Osteocyte (in vitro differentiated cells): ENCODE measurements around the gene NR5A1. TPM values are rescaled to one million over a fixed set of nuclear protein-coding genes. Genes with fewer than 3 reads are reported as not detected.

Experiments
- DNase-seq: peaks from one replicate; pipeline ENCODE4 v3.0.0; 2021; ENCODE audit warnings: mixed read lengths; ENCODE audit not compliant: unreplicated experiment; ENCODE audit errors: extremely low spot score
- H3K27ac Mint-ChIP-seq: one replicate; pipeline ENCODE4 v1.8.0; 2021; ENCODE audit warnings: mild to moderate bottlenecking, mixed read lengths; ENCODE audit not compliant: unreplicated experiment
- H3K27me3 Mint-ChIP-seq: one replicate; pipeline ENCODE4 v1.8.0; 2021; ENCODE audit warnings: mixed read lengths; ENCODE audit not compliant: unreplicated experiment
- H3K36me3 Mint-ChIP-seq: one replicate; pipeline ENCODE4 v1.8.0; 2021; ENCODE audit warnings: mixed read lengths; ENCODE audit not compliant: unreplicated experiment
- H3K4me1 Mint-ChIP-seq: one replicate; pipeline ENCODE4 v1.8.0; 2021; ENCODE audit warnings: mixed read lengths; ENCODE audit not compliant: unreplicated experiment
- H3K4me3 Mint-ChIP-seq: one replicate; pipeline ENCODE4 v1.8.0; 2021; ENCODE audit warnings: mild to moderate bottlenecking, moderate library complexity, mixed read lengths; ENCODE audit not compliant: unreplicated experiment
- H3K9me3 Mint-ChIP-seq: one replicate; pipeline ENCODE4 v1.8.0; 2021; ENCODE audit warnings: mixed read lengths; ENCODE audit not compliant: unreplicated experiment
- total RNA-seq: library from RNA; stranded (reverse); gene quantifications from 2 replicates; pipeline ENCODE4 v1.2.1, GENCODE V29; 2021
- TF ChIP-seq, protein P1 (sequence below): fragments of 200-600 bp; sonication (generic); IDR thresholded peaks from 2 replicates; pipeline ENCODE4 v1.5.0; 2021; ENCODE audit warnings: antibody characterized with exemption, mild to moderate bottlenecking, moderate library complexity

The NR5A1 gene
- total RNA-seq, 1 donor from 2014 or later: not detected

DNA sequence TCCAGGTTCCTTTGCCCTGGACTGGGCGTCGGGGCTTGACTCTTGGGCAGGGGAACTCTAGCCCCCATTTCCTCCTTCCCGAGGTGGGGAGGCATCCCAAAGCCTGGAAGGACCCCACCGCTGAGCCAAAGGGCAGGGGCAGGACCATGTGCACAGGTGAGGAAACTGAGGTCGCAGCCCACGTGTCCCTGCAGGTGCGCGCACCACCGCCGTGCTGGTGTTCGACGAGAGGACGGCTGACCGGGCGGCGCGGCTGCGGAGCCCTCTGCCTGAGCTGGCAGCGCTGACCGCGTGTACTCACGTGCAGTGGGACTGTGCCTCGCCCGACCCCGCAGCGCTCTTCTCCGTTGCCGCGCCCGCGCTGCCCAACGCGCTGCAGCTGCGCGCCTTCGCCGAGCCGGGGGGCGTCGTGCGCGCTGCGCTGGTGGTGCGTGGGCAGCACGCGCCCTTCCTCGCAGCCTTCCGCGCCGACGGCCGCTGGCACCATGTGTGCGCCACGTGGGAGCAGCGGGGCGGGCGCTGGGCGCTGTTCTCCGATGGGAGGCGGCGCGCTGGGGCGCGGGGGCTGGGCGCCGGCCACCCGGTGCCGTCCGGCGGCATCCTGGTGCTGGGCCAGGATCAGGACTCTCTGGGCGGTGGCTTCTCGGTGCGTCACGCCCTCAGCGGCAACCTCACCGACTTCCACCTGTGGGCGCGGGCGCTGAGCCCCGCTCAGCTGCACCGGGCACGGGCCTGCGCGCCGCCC is 54.2 kb downstream of the NR5A1 start:
- Mint-ChIP-seq H3K36me3 (no peaks in the 10 kb centered on the region), H3K9me3 (no peaks in the 10 kb centered on the region), H3K27ac (no peak overlapping the region), H3K4me1 (peaks cover 7% of the 10 kb centered on the region), H3K27me3 (peaks cover 26% of the 10 kb centered on the region), H3K4me3 (no peak overlapping the region)
- TF ChIP-seq, protein P1, sequence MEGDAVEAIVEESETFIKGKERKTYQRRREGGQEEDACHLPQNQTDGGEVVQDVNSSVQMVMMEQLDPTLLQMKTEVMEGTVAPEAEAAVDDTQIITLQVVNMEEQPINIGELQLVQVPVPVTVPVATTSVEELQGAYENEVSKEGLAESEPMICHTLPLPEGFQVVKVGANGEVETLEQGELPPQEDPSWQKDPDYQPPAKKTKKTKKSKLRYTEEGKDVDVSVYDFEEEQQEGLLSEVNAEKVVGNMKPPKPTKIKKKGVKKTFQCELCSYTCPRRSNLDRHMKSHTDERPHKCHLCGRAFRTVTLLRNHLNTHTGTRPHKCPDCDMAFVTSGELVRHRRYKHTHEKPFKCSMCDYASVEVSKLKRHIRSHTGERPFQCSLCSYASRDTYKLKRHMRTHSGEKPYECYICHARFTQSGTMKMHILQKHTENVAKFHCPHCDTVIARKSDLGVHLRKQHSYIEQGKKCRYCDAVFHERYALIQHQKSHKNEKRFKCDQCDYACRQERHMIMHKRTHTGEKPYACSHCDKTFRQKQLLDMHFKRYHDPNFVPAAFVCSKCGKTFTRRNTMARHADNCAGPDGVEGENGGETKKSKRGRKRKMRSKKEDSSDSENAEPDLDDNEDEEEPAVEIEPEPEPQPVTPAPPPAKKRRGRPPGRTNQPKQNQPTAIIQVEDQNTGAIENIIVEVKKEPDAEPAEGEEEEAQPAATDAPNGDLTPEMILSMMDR: no peak
- no peak for DNase-seq

DNA sequence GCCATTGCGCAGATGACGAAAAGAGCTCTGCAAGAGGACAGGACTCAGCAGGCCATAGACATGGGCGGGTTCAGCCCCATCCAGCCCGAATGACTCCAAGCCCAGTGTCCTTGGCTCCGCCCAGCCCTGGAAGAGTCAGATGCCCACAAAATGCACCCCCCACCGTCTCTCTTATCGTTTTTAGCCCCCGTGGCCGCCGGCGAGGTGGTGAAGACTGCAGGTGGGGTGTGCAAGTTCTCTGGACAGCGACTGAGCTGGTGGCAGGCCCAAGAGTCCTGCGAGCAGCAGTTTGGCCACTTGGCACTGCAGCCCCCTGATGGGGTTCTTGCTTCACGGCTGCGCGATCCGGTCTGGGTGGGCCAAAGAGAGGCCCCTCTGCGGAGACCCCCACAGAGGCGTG is 54.9 kb downstream of the NR5A1 start:
- no peak for DNase-seq
- Mint-ChIP-seq H3K4me3 (no peak overlapping the region), H3K4me1 (peaks cover 7% of the 10 kb centered on the region), H3K9me3 (no peaks in the 10 kb centered on the region), H3K27me3 (peaks cover 26% of the 10 kb centered on the region), H3K36me3 (no peaks in the 10 kb centered on the region), H3K27ac (no peak overlapping the region)
- TF ChIP-seq, protein P1: no peak

DNA sequence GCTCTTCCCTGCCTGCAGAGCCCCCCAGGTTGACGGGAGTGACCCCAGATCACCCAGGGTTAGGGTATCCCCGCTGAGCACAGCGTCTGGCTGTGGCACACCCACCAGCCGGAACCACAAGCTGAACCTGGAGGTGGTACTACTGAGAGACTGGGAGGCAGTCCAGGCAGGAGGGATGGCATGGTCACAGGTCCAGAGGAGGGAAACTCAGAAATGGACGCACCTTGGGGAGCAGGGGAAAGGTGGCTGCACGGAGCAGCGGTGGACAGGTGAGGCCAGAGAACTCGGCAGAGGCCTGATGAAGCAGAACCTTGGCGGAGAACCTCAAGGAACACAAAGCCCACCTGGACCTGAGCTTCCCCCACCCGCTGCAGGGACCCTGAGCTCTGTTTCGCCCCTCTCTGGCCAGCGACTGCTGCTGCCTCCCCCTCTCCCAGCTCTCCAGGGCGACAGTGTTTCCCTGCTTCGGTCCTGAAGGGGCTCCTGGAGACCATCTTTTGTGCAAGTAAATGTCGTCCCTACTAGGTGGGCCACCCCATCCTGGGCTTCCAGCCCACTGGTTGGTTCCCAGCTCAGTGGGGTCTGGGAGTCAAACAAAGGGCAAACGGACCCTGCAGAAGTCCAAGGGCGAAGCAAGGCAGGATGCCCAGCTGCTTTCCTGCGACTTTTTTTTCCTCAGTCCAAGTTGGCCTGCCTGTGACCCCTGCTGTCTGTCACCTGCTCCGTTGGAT is 56.1 kb downstream of the NR5A1 start:
- H3K27me3 Mint-ChIP-seq: peaks cover 26% of the 10 kb centered on the region
- H3K4me1 Mint-ChIP-seq: peaks cover 7% of the 10 kb centered on the region
- TF ChIP-seq, protein P1: no peak
- H3K4me3 Mint-ChIP-seq: peak overlapping the region; percentile 66
- no peak overlapping the region for H3K27ac Mint-ChIP-seq
- DNase-seq: no peak
- no peaks in the 10 kb centered on the region for H3K9me3 Mint-ChIP-seq
- H3K36me3 Mint-ChIP-seq: no peaks in the 10 kb centered on the region

DNA sequence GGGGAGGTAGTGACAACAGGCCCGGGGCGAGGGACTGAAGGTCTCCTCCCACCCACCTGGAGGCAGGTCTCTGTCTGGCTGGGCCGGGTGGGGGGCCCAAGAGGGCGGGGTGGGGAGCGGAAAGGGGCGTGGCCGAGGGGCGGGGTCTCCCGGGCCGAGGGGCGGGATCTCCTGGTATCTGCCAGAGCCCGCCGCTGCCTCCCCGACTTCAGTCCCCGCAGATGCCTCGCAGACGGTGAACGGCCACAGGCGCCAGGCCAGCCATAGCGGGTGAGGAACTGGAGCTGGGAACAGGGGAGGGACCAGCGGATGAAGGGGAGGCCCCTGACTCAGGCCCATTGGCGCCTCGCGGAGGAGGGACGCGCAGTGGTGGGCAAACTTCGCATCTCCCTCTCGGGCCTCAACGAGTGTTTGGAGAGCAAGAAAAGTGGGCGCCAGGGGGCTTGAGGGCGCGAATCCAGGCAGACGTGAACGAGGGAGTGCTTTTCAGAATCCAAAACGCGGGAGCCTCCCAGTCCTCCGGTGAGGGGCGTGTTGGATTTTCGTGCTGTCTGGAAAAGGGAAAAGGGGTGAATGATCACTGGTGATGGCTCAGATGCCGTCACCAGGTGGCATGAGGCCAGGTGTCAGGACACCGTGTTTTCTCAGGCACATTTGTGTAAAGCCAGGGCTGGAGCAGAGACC is 56.8 kb downstream of the NR5A1 start, which contains the start of gene ADGRD2:
Gene ADGRD2 (plus strand): TSS at position 211 of the 684 bp plus-strand sequence. CDS start 1,216 bp downstream, outside the sequence.
- H3K4me3 Mint-ChIP-seq: peak within 1 kb of the TSS; percentile 66
- no peaks in the 10 kb centered on the region for H3K9me3 Mint-ChIP-seq
- H3K27me3 Mint-ChIP-seq: peaks cover 26% of the 10 kb centered on the region
- peaks cover 7% of the 10 kb centered on the region for H3K4me1 Mint-ChIP-seq
- H3K27ac Mint-ChIP-seq: no peak within 1 kb of the TSS
- no peaks in the 10 kb centered on the region for H3K36me3 Mint-ChIP-seq
- TF ChIP-seq, protein P1: no peak
- no peak for DNase-seq
